GM18858 (cell line): ENCODE results near the gene C17orf114.

Experiments
- ATAC-seq: cut with Tn5 transposase; IDR thresholded peaks from one replicate; pipeline ENCODE4 v1.9.1; 2021; ENCODE audit not compliant: unreplicated experiment

C17orf114 gene

GRCh38 chr17:4823373-4824089, 21.4 kb upstream of the C17orf114 start:
- no peak for ATAC-seq

DNA sequence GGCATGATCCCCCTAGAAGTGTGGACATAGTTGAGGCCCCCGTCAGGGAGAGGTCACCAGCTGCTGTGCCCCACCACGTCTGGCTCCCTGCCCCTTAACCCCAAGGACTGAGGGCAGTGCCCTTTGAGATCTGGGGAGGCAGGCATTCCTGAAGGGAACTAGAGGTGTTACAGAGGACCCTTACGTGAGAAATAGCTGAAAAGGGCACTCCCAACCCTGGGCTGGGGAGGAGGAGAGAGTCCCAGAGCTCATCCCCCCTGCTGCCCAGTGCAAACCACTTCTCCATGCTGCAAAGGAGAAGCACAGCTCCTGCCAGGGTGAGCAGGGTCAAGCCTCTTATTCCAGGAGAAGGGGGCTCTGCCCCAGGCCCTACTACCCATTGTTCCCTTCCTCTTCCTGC, 20.7 kb upstream of the C17orf114 start:
- ATAC-seq = no peak

DNA sequence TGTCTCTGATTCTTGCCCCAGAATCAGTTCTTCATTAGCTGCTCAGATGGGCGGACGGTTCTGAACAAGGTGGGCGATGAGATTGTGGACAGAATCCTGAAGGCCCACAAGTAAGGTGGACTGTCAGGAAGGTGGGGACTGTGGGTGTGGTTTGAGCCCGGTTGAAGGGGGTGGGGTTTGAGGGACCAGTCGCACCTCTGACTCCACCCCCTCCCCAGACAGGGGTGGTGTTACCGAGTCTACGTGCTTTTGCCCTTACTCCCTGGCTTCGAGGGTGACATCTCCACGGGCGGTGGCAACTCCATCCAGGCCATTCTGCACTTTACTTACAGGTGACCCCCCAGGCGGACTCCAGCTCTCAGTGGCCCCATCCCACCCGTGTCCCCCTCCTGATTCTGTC, 16.1 kb upstream of the C17orf114 start:
- ATAC-seq = no peak

DNA sequence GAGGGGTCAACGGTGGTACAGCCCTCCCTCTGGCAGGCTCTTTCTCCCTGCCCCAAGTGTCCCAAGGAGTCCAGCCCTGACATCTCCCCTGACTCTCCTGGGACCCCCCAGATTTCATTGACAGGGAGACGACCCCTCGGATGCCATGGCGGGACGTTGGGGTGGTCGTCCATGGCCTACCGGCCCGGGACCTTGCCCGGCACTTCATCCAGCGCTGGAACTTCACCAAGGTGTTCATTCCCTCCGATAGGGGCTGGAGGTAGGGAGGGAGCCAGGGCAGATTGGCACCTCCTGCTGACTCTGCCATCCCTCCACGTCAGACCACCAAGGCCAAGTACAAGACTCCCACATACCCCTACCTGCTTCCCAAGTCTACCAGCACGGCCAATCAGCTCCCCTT, 14.7 kb upstream of the C17orf114 start:
- no peak for ATAC-seq

DNA sequence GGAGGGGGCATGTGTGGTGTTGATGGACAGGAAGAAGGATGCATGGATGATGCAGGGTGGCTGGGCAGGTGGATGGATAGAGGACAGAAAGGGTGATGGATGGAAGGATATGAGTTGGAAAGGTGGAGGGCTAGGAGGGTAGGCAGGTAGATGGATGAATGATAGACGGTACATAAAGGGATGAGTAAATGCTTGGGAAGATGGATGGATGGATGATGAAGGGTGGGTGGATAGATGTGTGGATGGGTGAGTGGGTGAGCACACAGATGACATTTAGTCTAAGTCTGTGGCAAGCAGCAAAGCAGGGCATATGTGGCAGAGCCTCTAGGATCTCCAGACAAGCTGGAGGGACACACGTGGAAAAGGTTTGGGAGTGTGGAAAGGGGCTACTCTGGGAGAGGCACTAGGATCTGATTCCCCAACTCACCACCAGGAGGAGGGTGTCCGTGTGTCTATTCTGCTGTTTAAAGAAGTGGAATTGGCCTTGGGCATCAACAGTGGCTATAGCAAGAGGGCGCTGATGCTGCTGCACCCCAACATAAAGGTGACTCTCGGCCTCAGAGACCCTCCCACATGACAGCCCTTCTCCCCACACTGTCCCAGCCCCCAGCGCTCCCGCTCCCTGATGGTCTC, 13.0 kb upstream of the C17orf114 start:
- no peak for ATAC-seq

GRCh38 chr17:4812690-4813089, 10.6 kb upstream of the C17orf114 start:
- no peak for ATAC-seq

GRCh38 chr17:4811471-4811870, 9.3 kb upstream of the C17orf114 start:
- ATAC-seq = no peak

GRCh38 chr17:4810696-4811290, 8.7 kb upstream of the C17orf114 start:
- no peak for ATAC-seq

- no peak for ATAC-seq
These were observed 6.2 kb upstream of the C17orf114 start for GRCh38 chr17:4808378-4808767.

DNA sequence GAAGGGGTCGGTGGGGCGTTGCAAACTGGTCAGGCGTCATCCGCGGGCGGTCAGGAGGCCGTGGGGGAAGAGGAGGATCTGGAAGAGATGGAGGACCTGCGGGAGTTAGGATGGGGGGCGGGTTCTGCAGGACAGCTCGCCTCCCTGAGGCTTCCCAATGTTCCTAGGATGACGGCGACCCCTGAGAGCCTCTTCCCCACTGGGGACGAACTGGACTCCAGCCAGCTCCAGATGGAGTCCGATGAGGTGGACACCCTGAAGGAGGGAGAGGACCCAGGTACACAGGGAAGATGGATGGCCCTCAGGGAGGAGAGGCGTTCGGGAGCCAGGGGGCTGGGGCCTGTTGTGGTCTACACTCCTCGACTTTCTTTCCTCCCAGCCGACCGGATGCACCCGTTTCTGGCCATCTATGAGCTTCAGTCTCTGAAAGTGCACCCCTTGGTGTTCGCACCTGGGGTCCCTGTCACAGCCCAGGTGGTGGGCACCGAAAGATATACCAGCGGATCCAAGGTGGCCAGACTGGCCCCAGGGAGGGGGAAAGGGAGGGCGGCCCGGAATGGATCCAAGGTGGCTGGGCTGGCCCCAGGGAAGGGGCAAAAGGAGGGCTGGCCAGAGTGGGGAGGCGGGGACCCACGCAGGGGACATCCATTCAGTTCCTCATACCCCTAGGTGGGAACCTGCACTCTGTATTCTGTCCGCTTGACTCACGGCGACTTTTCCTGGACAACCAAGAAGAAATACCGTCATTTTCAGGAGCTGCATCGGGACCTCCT, 5.7 kb upstream of the C17orf114 start:
- no peak for ATAC-seq

DNA sequence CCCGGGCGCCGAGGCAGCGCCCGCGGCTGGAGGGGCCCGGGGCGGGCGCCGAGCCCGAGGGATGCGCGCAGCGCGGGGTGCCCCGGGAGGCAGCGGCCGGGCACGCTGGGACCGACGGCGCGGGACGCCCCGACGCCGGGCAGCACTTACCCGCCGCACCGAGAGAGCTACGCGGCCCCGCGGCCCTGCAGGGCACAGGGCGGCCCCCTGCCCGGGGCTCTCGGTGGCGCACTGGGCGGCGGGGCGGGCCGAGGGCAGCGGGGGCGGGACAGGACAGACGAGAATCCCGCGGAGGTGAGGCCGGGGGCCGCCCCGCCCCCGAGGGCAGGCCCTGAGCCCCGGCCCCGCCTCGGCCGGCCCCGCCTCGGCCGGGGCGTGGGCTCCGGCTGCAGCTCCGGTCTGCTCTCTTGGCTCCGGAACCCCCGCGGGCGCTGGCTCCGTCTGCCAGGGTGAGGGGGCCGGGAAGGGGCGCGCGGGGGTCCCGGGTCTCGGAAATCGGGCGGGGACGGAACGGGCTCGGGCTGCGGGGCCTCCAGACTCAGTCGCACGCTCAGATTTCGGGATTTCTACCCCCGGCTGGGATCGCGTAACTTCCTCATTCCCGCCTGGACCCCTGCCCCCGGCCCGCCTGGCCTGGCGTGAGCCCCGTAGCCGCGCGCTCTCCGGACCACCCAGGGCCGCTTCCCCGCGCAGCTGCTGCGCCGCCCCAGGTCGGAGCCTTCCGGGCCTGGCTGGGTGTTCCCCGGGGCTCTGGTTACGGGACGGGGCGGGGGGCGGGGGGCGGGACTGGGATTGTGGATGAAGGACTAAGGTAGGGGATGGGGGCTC, 4.9 kb upstream of the C17orf114 start, which contains the start of gene PLD2:
TSS of gene PLD2 (plus strand) at position 376 of the 828 bp plus-strand sequence. CDS start 621 bp downstream, outside the sequence.
- peak; percentile 62 for ATAC-seq

- ATAC-seq = no peak
These were observed 4.3 kb upstream of the C17orf114 start for GRCh38 chr17:4806456-4806776.

GRCh38 chr17:4800462-4801196, 1.5 kb downstream of the C17orf114 start:
- no peak for ATAC-seq

GRCh38 chr17:4796552-4796920, 5.6 kb downstream of the C17orf114 start:
- no peak for ATAC-seq

DNA sequence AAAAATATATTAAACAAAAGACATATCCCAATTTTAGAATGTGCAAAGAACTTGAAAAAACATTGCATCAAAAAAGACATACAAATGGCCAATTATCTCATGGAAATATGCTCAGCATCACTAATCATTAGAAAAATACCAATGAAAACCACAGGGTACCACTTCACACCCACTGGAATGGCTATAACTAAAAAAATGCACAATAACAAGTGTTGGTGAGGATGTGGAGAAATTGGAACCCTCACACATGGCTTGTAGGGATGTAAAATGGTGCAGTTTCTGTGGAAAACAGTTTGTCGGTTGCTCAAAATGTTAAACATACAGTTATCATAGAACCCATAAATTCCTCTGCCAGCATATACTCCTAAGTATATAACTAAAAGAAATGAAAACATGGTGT, 7.0 kb downstream of the C17orf114 start:
- no peak for ATAC-seq

DNA sequence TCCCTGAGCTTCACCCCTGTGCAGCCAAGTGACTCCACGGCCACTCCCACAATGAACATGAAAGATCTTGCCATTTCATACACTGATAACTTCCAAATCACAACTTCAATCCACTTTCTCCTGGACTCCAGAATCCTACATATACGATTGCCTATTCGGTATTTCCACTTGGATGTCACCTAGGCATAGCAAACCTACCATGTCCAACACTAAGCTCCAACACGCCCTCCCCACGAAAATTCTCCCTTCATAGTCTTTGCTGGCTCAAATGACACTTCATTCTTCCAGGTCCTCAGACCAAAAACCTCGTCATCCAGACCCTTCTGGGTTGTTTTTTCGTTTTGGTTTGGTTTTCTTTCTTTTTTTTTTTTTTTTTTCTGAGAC, 11.4 kb downstream of the C17orf114 start:
- no peak for ATAC-seq

DNA sequence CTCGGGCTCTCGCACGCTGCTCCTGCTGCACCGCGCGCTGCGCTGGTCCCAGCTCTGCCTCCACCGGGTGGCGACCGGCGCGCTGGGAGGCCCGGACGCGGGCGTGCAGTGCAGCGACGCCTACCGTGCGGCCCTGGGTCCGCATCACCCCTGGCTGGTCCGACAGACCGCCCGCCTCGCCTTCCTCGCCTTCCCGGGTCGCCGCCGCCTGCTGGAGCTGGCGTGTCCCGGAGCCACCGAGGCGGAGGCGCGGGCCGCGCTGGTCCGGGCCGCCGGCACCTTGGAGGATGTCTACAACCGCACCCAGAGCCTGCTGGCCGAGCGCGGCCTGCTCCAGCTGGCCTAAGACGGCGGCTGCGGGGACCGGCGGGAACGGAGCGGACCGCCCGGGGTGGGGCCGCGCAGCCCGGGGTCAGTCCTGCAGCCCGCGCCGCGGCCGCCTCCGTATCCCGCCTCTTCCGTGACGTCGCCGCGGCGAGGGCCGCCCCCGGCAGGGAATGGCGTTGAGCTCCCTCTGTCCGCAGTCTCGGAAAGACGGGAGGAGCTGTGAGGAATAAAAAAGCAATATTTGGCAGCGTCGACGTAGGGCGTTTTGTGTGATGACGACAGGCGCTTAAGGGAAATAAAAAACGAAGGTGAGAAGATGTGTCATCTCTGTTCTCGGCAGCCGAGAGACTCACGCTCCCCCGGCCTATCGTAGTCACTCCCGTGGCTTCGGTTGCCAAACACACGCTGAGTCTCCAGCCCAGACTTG, 12.0 kb downstream of the C17orf114 start:
- peak; percentile 72 for ATAC-seq

DNA sequence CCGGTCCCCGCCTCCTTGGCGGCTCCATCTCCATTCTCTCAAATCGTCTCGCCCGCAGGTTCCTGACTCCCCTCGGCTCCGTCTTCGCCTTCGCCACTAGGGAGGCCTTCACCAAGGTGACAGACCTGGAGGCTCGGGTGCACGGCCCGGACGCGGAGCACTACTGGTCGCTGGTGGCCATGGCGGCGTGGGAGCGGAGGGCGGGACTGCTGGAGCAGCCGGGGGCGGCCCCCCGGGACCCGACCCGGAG, 12.5 kb downstream of the C17orf114 start:
- ATAC-seq = no peak

GRCh38 chr17:4788807-4789700, 13.1 kb downstream of the C17orf114 start, which contains the start of gene GLTPD2:
Gene GLTPD2 (plus strand): TSS chr17:4788964. CDS start chr17:4789012, 48 bp downstream.
- peak; percentile 3 for ATAC-seq
